ENCODE results near the gene DMRTB1.

The DMRTB1 gene

GRCh38 chr1:53438427-53439336 is 20.5 kb upstream of the DMRTB1 start:
- Histone ChIP-seq H3K9me3 (no peaks in the 10 kb centered on the region), H3K27me3 (peaks cover 12% of the 10 kb centered on the region), H3K27ac (no peak overlapping the region), H3K36me3 (no peaks in the 10 kb centered on the region), H3K4me3 (ENCODE audit: low read depth in 1 of 2, low read length in 1 of 2) (no peak overlapping the region), H3K4me1 (ENCODE audit: control insufficient read depth in 1 of 2, insufficient read depth in 1 of 2, low read depth in 1 of 2, low read length in 1 of 2) (no peaks in the 10 kb centered on the region)
- TF ChIP-seq, protein P1, sequence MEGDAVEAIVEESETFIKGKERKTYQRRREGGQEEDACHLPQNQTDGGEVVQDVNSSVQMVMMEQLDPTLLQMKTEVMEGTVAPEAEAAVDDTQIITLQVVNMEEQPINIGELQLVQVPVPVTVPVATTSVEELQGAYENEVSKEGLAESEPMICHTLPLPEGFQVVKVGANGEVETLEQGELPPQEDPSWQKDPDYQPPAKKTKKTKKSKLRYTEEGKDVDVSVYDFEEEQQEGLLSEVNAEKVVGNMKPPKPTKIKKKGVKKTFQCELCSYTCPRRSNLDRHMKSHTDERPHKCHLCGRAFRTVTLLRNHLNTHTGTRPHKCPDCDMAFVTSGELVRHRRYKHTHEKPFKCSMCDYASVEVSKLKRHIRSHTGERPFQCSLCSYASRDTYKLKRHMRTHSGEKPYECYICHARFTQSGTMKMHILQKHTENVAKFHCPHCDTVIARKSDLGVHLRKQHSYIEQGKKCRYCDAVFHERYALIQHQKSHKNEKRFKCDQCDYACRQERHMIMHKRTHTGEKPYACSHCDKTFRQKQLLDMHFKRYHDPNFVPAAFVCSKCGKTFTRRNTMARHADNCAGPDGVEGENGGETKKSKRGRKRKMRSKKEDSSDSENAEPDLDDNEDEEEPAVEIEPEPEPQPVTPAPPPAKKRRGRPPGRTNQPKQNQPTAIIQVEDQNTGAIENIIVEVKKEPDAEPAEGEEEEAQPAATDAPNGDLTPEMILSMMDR (IDR thresholded peaks at IDR 0.05) = no peak

DNA sequence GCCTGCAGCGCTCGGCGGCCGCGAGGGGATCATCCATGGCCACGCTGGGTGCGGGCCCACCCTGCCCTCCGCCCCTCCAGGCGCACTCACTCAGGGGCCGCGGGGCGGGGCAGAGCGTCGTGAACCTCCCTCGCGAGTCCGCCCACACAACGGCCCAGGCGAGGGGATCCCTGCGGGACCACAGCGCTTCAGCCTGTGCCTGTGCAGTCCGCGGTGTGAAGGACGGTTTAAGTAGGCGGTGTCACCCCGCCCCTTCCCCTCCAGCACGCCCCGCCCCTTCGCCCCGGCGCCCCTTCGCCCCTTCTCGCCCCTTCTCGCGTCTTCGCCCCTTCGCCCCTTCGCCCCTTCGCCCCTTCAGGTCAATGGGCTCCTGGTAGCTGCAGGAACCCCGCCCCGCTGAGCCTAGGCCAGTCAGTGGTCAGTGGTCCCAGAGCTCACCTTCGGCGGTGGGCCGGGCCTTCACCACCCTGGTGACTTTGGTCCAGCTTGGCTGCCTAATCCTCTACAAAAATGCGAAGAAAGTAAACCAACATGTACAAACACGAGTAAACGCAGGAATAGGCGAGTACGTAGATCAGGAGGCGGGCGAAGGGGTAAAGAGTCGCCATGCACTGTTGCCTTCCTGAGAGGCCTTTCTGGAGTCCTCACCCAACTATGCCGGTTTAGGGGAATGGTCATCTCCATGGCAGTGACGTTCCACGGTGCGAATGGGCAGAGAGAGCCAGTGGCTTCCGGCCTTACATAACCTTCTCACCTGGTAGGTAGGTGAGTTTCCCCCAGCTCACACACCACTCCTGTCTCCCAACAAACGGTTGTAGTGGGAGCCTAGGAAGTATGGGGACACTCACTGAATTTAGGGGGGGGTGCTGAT is 19.6 kb upstream of the DMRTB1 start:
- Histone ChIP-seq H3K27me3 (peaks cover 12% of the 10 kb centered on the region), H3K27ac (no peak overlapping the region), H3K9me3 (no peaks in the 10 kb centered on the region), H3K4me3 (ENCODE audit: low read depth in 1 of 2, low read length in 1 of 2) (no peak overlapping the region), H3K4me1 (ENCODE audit: control insufficient read depth in 1 of 2, insufficient read depth in 1 of 2, low read depth in 1 of 2, low read length in 1 of 2) (no peaks in the 10 kb centered on the region), H3K36me3 (no peaks in the 10 kb centered on the region)
- TF ChIP-seq, protein P1 (IDR thresholded peaks at IDR 0.05) = no peak

DNA sequence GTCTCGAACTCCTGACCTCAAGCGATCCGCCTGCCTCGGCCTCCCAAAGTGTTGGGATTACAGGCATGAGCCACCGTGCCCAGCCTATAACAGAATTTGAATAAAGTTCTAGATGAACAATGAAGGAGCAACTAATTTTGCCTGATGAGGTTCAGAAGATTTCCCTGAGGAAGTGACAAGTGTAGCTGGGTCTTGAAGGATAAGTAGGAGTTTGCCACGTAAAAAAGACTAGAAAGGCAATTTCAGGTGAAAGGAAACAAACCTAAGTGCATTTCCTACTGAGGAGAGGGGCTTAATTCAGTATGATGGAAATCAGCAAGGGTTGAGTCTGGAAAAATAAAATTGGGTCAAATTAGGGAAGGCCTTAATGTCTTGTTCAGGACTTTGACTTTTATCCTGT is 18.6 kb upstream of the DMRTB1 start:
- no peak overlapping the region for H3K27ac ChIP-seq
- H3K4me3 ChIP-seq (ENCODE audit: low read depth in 1 of 2, low read length in 1 of 2) = no peak overlapping the region
- no peaks in the 10 kb centered on the region for H3K9me3 ChIP-seq
- H3K4me1 ChIP-seq (ENCODE audit: control insufficient read depth in 1 of 2, insufficient read depth in 1 of 2, low read depth in 1 of 2, low read length in 1 of 2) = no peaks in the 10 kb centered on the region
- TF ChIP-seq, protein P1 (IDR thresholded peaks at IDR 0.05) = no peak
- H3K27me3 ChIP-seq = peaks cover 12% of the 10 kb centered on the region
- H3K36me3 ChIP-seq = no peaks in the 10 kb centered on the region

- Histone ChIP-seq H3K9me3 (no peaks in the 10 kb centered on the region), H3K36me3 (no peaks in the 10 kb centered on the region), H3K27ac (no peak overlapping the region), H3K27me3 (no peaks in the 10 kb centered on the region), H3K4me1 (ENCODE audit: control insufficient read depth in 1 of 2, insufficient read depth in 1 of 2, low read depth in 1 of 2, low read length in 1 of 2) (no peaks in the 10 kb centered on the region), H3K4me3 (ENCODE audit: low read depth in 1 of 2, low read length in 1 of 2) (no peak overlapping the region)
- TF ChIP-seq, protein P1 (IDR thresholded peaks at IDR 0.05) = no peak
Observed at GRCh38 chr1:53442299-53442698, 16.9 kb upstream of the DMRTB1 start.

DNA sequence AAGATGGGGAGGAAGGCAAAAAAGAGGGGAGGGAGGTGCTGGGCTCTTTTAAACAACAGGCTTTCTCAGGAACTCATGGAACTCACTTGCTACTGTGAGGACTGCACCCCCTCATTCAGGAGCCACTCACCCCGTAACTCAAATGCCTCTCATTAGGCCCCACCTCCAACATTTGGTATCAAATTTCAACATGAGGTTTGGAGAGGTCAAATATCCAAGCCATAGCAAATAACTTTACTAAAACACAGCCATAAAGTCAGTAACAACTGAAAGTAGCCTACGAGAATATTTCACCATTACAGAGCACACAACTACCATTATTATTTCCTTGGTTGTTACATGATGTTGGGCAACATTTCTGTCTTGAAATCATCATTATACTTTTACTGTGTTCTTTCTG is 13.1 kb upstream of the DMRTB1 start:
- TF ChIP-seq, protein P1 (IDR thresholded peaks at IDR 0.05) = no peak
- H3K36me3 ChIP-seq = no peaks in the 10 kb centered on the region
- no peaks in the 10 kb centered on the region for H3K9me3 ChIP-seq
- H3K4me1 ChIP-seq (ENCODE audit: control insufficient read depth in 1 of 2, insufficient read depth in 1 of 2, low read depth in 1 of 2, low read length in 1 of 2) = no peaks in the 10 kb centered on the region
- peaks cover 8% of the 10 kb centered on the region for H3K27me3 ChIP-seq
- H3K27ac ChIP-seq = no peak overlapping the region
- H3K4me3 ChIP-seq (ENCODE audit: low read depth in 1 of 2, low read length in 1 of 2) = no peak overlapping the region
